ENCODE measurements around the gene UQCR10.

- no peak for TF ChIP-seq CTCF (IDR thresholded peaks at IDR 0.05)
- no peak for TF ChIP-seq POLR2A (IDR thresholded peaks at IDR 0.05)
- no peak for TF ChIP-seq POLR2AphosphoS5 (IDR thresholded peaks at IDR 0.05; ENCODE audit: insufficient read depth in 1 of 2, low read depth in 1 of 2)
These were observed 13.8 kb downstream of the UQCR10 start for GRCh38 chr22:29780748-29781676.
